DMS114 treated with DMSO at 0.1 percent for 48 hours (cell line): ENCODE measurements around the gene MBIP.

Experiments used
- DNase-seq: peaks from one replicate; lab custom pipeline; 2025; ENCODE audit not compliant: unreplicated experiment; lab: John Stamatoyannopoulos, UW

Gene MBIP

GRCh38 chr14:36313898-36314297 is 6.5 kb downstream of the MBIP start:
- DNase-seq: no peak

DNA sequence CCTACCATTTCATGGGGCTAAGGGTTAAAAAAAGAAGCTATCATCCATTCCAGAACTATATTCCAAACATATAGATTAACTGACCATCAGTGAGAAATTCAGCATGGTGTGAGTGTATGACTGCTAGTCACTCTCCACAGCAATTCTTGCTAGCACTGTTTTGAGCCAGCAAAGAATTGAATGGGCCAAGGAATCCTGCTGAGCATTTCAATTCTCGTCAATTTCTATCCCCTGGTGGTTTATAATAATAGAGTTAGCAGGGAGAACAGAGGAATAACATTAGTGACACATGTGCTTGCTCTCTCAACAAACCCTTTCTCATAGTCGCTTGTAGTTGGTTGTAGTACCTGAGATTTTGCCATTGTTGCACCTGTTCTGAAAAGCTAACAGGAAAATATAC is 7.2 kb downstream of the MBIP start:
- no peak for DNase-seq

- DNase-seq: no peak
Measured at GRCh38 chr14:36306836-36307235, 13.6 kb downstream of the MBIP start.

DNA sequence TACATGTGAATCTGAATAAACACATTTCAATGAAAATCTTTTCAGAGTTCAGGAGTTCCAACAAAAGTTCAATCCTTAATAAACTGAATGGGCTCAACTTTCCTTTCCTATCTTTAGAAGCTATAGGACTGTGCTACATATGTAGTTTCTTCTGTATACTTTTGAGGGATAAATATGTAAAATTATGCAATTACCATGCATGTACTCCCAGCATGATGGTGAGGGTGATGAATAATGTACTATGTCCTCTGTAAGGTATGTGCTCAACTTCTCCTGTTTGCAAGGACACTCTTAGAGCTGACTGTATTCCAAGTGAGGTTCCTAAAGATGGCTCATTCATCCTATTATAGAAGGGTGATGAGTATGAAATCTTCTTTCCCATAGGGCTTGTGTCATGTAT is 15.5 kb downstream of the MBIP start:
- DNase-seq: no peak

GRCh38 chr14:36303960-36304359 is 16.5 kb downstream of the MBIP start:
- no peak for DNase-seq

GRCh38 chr14:36302823-36303222 is 17.6 kb downstream of the MBIP start:
- DNase-seq: no peak

- DNase-seq: no peak
Measured at GRCh38 chr14:36301159-36301558, 19.3 kb downstream of the MBIP start.

GRCh38 chr14:36300337-36300736 is 20.1 kb downstream of the MBIP start:
- DNase-seq: no peak

DNA sequence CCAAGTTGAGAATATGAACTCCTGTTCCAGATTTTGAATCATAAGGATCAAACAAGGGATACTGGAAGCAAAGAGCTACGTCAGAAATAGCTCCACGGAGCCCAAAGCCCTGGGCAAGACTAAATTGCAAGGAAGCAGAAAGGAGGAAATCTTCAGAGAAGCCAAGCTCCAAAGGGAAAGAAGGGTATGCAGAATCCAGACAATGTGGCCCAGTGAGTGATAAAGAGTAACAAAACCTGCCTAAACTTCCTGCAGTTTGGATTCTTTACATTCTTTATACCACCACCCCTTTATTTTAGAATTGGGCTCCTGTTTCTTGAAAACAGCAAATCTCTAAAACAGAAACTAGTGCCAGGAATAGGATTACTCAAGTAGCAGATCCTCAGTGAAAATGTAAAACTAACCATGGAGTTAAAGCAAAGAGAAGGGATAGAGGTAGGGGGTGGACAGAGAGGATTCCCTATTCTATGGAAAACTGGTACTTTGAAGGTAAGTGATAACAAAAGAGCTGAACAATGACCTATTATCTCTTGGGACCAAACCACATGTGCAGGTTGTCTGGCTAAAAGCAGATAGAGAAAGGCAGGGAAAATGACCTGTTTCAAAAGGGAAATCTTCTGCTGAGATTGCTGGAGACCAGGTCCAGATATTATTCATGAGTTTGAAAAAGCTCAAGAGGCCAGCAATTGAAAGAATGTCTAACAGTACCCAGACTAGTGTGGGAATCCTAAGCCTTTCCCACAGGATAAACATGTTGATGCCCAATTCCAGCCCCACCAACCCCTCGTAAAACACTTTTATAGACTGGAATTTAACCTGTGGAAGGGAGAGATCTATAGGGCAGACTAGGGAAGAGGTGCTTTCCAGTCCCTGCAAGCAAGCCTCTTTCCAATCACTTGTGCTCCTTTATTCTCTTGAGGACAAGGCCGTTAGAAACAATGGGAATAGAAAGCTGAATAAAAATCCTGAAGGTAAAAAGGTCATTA is 24.5 kb downstream of the MBIP start:
- no peak for DNase-seq

- DNase-seq: no peak
Measured at GRCh38 chr14:36294543-36294942, 25.9 kb downstream of the MBIP start.

DNA sequence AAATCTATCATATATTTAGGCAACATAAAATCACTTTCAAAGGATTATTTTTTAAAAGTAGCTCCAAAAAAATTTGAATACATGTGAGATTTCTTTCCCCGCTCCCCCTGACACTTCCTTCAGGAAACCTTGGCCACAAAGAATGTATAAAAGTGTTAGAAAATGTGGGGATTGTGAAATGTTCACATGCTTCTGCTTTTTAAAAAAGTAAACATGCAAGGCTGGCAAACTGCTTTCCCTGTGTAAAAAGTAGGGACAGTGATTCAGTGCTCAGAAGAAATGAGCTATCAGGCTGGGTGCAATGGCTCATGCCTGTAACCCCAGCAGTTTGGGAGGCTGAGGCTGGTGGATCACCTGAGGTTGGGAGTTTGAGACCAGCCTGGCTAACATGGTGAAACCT is 26.6 kb downstream of the MBIP start:
- no peak for DNase-seq

- DNase-seq: no peak
Measured at GRCh38 chr14:36289954-36290353, 30.5 kb downstream of the MBIP start.

DNA sequence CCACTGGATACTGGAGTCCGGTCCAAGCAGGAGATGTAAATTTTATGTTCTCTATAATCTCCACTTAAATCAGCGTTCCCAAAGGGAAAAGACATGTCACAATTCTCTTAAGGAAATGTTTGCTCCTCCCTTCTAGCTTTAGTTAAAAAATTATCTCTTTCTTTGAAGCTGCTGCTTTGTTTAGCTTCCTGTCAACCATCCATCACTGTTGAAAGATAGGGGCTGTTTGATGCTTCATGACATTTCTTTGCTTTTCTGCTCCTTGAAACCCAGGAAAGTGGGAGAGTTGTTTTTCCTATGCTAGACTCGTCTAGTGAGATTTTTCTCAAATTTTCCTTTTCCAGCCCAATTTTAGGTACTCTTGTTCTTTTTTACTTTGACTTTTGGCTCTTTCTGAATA is 31.9 kb downstream of the MBIP start:
- no peak for DNase-seq

DNA sequence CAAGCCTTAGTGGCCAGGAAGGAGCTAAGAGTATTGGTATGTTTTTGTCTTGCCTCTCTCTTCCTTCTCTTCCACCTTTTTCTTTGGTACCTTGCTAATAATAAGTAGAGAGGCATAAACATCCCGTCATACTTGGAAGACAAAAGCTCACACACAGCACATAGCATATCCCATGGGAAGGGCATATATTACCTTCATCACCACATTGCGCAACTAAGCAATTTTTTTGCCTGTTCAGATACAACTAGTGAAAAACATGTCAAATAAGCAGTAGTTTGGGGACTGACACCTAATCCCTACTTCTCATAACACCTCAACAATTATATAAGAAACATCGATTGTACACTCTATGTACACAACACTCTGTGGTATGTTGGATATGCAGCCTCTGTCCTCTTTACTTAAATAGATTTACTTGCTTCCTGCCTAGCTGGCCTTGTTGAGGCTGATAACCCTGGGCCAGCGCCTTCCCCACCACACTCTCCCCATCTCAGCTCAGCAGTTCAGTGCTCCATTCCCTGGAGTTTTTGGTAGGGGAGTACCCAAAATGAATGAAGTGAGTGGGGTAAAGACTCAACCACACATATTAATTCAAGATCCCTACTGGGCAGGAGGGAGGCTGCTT is 35.4 kb downstream of the MBIP start:
- DNase-seq: no peak

DNA sequence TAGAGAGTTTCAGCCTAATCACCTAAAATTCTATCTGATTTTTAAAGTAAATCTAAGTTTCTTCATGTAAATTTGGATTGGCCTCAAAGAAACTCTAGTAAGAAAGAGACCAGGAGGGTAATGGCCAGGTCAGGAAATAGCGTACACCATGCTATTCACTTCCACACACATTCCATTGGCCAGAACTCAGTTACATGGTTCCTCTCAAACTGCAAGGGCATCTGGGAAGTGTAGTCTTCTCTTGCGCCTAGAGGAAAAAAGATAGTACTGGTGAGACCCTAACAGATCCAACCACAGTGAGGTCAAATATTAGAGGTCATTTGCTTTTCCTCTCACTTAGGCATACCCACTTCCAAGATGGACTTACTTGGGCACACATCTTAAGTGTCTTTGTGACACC is 39.1 kb downstream of the MBIP start:
- no peak for DNase-seq

DNA sequence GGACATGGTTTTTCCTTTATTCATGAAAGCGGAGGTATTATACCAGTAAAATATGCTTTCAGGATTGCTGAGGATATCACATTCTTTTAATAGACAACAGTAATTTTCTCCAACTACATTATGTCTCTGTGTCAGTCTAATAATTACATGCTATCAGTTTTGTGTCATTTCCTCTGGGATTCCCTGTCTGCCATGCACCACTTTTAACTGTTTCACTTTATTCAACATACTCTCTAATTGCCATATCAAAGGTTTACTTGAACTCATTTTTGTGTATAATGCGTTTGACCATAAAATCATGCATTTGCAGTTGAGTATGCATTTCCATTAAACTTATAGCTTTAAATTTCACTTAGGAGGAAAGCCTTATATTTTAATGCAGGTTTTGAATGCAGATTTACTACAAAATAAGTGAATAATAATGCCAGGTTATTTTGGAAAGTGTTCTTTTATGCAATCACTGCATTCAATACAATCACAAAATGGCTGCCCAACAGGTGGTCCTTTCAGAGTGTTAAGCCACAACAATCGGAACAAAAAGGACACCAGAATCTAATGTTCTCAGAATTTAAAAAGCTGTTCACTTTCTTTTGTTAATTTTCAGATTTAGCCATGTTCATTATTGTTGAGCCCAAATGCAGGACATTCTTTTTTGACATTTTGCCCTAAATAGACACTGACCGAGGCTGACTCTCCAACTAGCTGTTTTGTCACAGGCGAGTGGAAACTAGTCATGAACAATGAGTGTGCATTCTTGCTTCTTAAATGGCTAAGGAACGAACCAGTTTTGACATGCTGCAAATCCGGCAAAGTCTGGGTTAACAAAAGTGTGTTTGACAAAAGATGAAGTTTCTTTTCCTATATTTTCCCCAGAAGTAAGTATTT is 40.9 kb downstream of the MBIP start:
- no peak for DNase-seq

DNA sequence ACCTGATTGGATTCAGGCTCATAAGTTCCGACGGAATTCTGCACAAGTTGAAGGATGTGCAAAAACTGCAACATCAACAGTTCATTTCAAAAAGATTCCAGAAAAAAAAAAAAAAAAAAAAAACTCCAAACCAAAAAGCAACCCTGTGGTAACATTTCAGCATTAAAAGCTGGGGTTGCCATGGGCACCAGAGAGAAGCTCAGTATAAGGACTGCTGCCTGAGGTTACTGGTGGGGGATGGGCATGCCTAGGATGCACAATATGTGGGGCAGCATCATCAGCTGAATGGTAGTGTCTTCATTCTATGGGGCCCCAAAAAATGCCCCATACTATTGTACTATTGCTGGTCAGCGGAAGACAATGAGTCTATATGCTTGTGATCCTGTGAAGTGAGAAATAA is 44.7 kb downstream of the MBIP start:
- DNase-seq: no peak

- no peak for DNase-seq
Measured at GRCh38 chr14:36271939-36272907, 48.2 kb downstream of the MBIP start.

DNA sequence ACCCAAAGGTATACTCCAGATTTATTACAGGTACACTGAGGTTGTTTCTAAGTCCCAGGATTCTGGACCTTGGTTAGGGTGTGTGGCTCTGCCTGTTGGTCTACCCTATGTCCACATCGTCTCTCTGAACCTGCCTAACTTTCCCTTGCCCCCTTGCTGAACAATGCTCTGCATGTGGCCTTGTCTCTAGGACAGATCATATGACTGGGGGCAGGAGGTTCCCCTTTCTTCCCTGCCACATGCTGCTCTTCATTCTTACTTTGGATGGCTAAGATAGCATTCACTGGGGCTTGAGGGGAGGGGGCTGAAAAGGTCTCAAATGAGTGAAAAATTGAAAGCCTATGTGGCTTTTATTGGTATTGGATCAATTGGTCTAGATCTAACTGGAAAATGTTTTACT is 49.2 kb downstream of the MBIP start:
- DNase-seq: no peak

- DNase-seq: no peak
Measured at GRCh38 chr14:36270191-36270590, 50.2 kb downstream of the MBIP start.
